ENCODE data around the gene SEMA5B.

GRCh38 chr3:122928396-122929187, 99.0 kb downstream of the SEMA5B start:
- TF ChIP-seq, protein P1, sequence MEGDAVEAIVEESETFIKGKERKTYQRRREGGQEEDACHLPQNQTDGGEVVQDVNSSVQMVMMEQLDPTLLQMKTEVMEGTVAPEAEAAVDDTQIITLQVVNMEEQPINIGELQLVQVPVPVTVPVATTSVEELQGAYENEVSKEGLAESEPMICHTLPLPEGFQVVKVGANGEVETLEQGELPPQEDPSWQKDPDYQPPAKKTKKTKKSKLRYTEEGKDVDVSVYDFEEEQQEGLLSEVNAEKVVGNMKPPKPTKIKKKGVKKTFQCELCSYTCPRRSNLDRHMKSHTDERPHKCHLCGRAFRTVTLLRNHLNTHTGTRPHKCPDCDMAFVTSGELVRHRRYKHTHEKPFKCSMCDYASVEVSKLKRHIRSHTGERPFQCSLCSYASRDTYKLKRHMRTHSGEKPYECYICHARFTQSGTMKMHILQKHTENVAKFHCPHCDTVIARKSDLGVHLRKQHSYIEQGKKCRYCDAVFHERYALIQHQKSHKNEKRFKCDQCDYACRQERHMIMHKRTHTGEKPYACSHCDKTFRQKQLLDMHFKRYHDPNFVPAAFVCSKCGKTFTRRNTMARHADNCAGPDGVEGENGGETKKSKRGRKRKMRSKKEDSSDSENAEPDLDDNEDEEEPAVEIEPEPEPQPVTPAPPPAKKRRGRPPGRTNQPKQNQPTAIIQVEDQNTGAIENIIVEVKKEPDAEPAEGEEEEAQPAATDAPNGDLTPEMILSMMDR (IDR thresholded peaks at IDR 0.05), result no peak
- no peak for TF ChIP-seq POLR2A (IDR thresholded peaks at IDR 0.05)

All from breast epithelium (tissue), 3 donors.